Measurements from ENCODE around the gene PXT1.

The PXT1 gene

GRCh38 chr6:36387440-36388303 is 55.0 kb downstream of the PXT1 start, which contains the start of gene ETV7:
Gene ETV7, minus strand, starts transcription at chr6:36387669. Its CDS starts 128 bp downstream, at chr6:36387541.
- DNase-seq (ENCODE audit: low spot score): peak; percentile 58

- DNase-seq (ENCODE audit: low spot score): peak; percentile 59
Observed at GRCh38 chr6:36386495-36387439, 55.9 kb downstream of the PXT1 start.

GRCh38 chr6:36384095-36384494 is 58.6 kb downstream of the PXT1 start:
- no peak for DNase-seq (ENCODE audit: low spot score)

GRCh38 chr6:36383606-36384005 is 59.0 kb downstream of the PXT1 start:
- no peak for DNase-seq (ENCODE audit: low spot score)

GRCh38 chr6:36382976-36383375 is 59.7 kb downstream of the PXT1 start:
- DNase-seq (ENCODE audit: low spot score): no peak

- DNase-seq (ENCODE audit: low spot score): no peak
Observed at GRCh38 chr6:36381502-36382389, 60.9 kb downstream of the PXT1 start.

GRCh38 chr6:36380166-36380565 is 62.5 kb downstream of the PXT1 start:
- DNase-seq (ENCODE audit: low spot score): no peak

GRCh38 chr6:36378936-36379335 is 63.7 kb downstream of the PXT1 start:
- no peak for DNase-seq (ENCODE audit: low spot score)

- DNase-seq (ENCODE audit: low spot score): no peak
Observed at GRCh38 chr6:36378243-36378920, 64.3 kb downstream of the PXT1 start.

- no peak for DNase-seq (ENCODE audit: low spot score)
Observed at GRCh38 chr6:36377594-36377993, 65.1 kb downstream of the PXT1 start.

GRCh38 chr6:36376742-36377141 is 65.9 kb downstream of the PXT1 start:
- no peak for DNase-seq (ENCODE audit: low spot score)

GRCh38 chr6:36376183-36376582 is 66.5 kb downstream of the PXT1 start:
- no peak for DNase-seq (ENCODE audit: low spot score)

GRCh38 chr6:36375644-36376155 is 67.0 kb downstream of the PXT1 start:
- no peak for DNase-seq (ENCODE audit: low spot score)

- DNase-seq (ENCODE audit: low spot score): no peak
Observed at GRCh38 chr6:36374972-36375371, 67.7 kb downstream of the PXT1 start.

- no peak for DNase-seq (ENCODE audit: low spot score)
Observed at GRCh38 chr6:36374194-36374593, 68.5 kb downstream of the PXT1 start.

GRCh38 chr6:36373368-36374019 is 69.2 kb downstream of the PXT1 start:
- DNase-seq (ENCODE audit: low spot score): no peak

- no peak for DNase-seq (ENCODE audit: low spot score)
Observed at GRCh38 chr6:36372088-36372487, 70.6 kb downstream of the PXT1 start.

- DNase-seq (ENCODE audit: low spot score): no peak
Observed at GRCh38 chr6:36371211-36371610, 71.4 kb downstream of the PXT1 start.

GRCh38 chr6:36370638-36371037 is 72.0 kb downstream of the PXT1 start:
- no peak for DNase-seq (ENCODE audit: low spot score)

All from ecto neural progenitor cell (in vitro differentiated cells).